ENCODE results near the gene DIRAS1.
"Not testable (repeated sequence)": the region's sequence is repeated elsewhere in the genome, so short reads cannot be mapped to it uniquely, and the experiment has no call there.

DIRAS1 gene

GRCh38 chr19:2676823-2677222 is 44.3 kb downstream of the DIRAS1 start:
- DNase-seq (ENCODE audit: low spot score): no peak

- DNase-seq (ENCODE audit: low spot score): no peak
Observed at GRCh38 chr19:2675892-2676291, 45.3 kb downstream of the DIRAS1 start.

- DNase-seq (ENCODE audit: low spot score): no peak
Observed at GRCh38 chr19:2670217-2670616, 51.0 kb downstream of the DIRAS1 start.

- peak; percentile 21 for DNase-seq (ENCODE audit: low spot score)
Observed at GRCh38 chr19:2668175-2668763, 52.9 kb downstream of the DIRAS1 start.

GRCh38 chr19:2667349-2667748 is 53.8 kb downstream of the DIRAS1 start:
- DNase-seq (ENCODE audit: low spot score): not testable (repeated sequence)

GRCh38 chr19:2666344-2666994 is 54.7 kb downstream of the DIRAS1 start:
- no peak for DNase-seq (ENCODE audit: low spot score)

GRCh38 chr19:2665103-2665502 is 56.1 kb downstream of the DIRAS1 start:
- peak; percentile 43 for DNase-seq (ENCODE audit: low spot score)

Measured in Ammon's horn (tissue), 1 donor.